Adrenal gland (tissue), 5 donors: Measurements from ENCODE around the gene PRELID2.

Experiments used
- POLR2A ChIP-seq, 2 donors: fragments of 450-650 bp; IDR thresholded peaks; one replicate each; pipeline ENCODE4 v1.6.1; 2017; ENCODE audit warnings: antibody characterized with exemption in 2 of 2, mild to moderate bottlenecking in 2 of 2, moderate library complexity in 1 of 2
- TF ChIP-seq, protein P1 (sequence below), 6 experiments: fragments of 450-650 bp in 4 of 6; fragments of 200-600 bp in 2 of 6; sonication (generic) in 1 of 6; IDR thresholded peaks; 1 replicate in 5 of 6; 2 replicates in 1 of 6; pipeline versions ENCODE4 v1.5.1 to v1.8.0; 2016 to 2021; ENCODE audit warnings: antibody characterized with exemption in 6 of 6, mild to moderate bottlenecking in 2 of 6, moderate library complexity in 1 of 6
- donor health status: DM: no; HTN: no; CAD: no.

DNA sequence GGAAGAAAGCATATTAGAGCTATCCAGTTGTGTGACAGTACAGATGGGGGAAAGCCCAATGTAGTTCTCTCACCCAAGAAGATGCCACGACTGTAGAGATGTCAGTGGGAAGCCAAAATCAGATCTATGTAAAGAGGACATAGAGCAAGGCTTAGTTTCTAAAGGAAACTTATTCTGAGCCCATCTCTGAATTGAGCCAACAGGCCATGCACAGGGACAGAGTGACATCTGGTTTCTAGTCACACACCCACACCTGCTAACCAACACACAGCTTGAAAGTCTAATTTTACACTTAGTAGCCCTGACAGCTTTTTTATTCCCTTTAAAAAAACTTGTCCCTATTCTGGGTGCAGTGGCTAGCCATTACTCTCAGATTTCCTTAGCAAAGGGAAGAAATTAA lies 22.3 kb downstream of the PRELID2 start:
- TF ChIP-seq, protein P1, sequence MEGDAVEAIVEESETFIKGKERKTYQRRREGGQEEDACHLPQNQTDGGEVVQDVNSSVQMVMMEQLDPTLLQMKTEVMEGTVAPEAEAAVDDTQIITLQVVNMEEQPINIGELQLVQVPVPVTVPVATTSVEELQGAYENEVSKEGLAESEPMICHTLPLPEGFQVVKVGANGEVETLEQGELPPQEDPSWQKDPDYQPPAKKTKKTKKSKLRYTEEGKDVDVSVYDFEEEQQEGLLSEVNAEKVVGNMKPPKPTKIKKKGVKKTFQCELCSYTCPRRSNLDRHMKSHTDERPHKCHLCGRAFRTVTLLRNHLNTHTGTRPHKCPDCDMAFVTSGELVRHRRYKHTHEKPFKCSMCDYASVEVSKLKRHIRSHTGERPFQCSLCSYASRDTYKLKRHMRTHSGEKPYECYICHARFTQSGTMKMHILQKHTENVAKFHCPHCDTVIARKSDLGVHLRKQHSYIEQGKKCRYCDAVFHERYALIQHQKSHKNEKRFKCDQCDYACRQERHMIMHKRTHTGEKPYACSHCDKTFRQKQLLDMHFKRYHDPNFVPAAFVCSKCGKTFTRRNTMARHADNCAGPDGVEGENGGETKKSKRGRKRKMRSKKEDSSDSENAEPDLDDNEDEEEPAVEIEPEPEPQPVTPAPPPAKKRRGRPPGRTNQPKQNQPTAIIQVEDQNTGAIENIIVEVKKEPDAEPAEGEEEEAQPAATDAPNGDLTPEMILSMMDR (IDR thresholded peaks at IDR 0.05), result no peak
- TF ChIP-seq POLR2A (IDR thresholded peaks at IDR 0.05), result no peak
